HG03521 (cell line): ENCODE results near the gene SH3BP5.

Source experiments
- ATAC-seq: cut with Tn5 transposase; IDR thresholded peaks from one replicate; pipeline ENCODE4 v1.9.1; 2021; ENCODE audit warnings: mild to moderate bottlenecking, moderate library complexity; ENCODE audit not compliant: unreplicated experiment

The SH3BP5 gene

DNA sequence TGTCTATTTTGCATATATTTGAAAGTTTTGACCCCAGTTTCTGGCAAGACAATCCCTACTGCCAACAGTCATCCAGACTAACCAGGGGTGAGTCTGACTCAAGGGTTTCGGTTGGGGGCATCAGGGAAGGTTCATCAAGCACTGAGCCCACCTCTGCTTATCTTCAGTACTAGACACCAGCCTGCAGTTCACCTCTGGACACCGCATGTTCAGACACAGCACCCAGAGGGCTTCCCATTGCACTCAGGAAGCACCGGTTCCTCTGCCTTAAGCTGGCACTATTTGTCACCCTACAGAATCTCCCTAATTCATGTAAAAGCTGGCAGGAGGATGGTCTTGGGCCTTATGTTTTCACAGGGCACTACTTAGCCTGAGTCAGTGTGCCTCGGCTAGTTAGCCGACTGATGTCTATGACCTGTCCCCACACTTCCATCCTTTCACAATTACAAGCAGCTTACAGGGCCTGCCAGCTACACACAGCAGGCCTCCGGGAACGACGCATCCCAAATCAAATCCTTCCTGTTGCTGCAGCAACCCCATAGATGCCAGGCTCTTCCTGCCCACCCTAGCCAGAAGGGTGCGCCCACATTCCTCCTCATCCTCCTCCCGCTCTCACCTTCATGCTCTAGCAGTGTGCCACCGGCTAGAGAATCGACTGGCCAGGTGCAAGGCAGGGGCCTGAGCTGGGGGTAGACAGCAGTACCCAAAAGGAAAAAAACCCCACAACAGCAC lies 52.5 kb downstream of the SH3BP5 start:
- ATAC-seq, result no peak

DNA sequence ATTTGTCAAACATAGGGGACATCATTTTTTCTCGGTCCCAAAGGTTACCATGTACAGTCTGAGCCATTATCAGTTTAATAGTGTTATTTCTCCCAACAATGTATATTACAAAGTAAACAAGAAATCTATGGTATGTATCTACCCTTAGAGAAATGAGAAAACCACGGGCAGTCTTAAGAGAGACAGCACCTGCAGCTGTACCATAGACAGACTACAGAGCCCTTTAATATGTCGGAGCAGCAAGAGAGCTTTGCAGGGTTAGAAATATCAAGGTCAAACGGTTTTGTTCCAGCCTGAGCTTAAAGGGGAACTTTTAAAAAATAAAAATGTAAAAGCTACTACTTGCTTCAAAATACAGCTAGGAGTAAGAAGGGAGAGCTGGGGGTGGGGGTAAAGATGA lies 53.2 kb downstream of the SH3BP5 start:
- ATAC-seq, result no peak

DNA sequence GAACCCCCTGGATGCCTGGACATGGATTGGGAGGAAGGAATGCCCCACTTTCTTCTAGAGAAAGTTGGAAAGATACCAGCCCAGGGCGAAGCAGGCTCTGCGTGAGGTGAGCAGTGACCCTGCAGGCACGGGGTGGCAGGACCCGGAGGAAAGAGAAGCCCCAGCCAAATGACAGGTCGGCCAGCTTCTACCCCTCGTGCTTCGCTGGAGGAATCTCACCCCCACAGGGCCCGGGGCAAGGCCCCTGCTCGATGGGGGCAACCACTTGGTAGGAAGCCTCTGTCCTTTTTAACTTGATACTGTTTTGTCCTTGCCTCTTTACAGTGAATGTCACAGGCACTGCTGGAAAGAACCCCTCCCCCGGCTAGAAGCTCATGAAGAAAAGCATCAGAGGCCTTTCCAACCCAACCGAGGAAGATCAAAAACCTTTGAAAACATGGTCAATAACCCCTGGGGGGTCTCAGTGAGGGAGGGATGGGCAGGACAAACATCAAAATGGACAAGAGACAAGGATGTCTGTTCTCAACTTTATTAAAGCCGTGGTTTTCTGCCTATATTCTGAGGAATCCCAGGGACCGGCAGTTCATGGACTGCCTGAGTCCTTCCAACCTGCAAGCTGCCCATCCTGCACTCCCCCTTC lies 54.4 kb downstream of the SH3BP5 start:
- no peak for ATAC-seq

DNA sequence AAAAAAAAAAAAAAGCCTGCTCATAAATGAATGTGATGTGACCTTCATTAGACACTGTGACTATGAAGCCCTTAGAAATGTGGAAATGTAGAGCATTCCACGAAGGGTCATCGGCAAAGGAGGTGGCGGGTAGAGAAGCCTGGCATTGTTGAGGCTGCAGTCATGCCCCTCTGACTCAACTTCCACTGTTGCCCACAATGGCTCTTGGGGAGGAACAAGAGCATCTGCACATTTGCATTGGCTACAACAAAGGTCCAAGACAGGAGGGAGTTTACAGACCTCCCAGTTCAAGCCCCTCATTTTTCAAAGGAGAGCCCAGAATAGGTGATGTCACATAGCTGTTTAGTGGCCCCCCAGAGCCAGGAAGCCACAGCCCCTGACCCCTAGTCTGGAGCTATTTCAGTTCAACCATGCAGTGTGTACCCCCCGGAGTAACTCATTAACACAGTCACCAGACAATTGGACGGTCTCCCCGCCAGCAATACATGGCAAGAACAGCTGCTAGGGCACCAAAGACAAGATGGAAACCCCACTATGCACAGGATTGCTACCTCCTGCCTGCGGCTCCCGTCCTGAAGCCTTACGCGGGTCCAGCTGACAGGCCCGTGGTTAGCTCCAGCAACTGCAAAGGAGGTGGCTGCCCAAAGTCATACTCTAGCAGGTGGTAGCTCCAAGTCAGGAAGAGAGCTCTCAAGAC lies 56.2 kb downstream of the SH3BP5 start:
- no peak for ATAC-seq

DNA sequence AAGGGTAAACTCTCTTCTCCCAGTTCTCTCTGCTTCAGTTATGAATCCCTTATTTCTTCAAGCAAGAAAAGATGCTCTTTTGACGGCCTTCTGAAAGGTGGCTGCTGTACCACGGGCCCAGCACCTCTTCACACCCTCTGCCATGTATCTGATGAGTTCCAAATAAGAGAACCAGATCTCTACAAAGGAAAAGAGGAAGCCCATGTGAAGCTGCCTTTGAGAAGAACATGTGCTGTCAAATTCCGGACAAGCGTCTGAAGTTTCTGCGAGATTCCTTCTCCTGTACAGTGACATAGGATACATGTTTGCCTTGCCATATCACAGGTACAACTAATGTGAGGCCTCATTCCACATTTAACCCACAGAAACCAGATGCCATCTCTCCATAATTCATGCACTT lies 59.2 kb downstream of the SH3BP5 start:
- ATAC-seq, result no peak

DNA sequence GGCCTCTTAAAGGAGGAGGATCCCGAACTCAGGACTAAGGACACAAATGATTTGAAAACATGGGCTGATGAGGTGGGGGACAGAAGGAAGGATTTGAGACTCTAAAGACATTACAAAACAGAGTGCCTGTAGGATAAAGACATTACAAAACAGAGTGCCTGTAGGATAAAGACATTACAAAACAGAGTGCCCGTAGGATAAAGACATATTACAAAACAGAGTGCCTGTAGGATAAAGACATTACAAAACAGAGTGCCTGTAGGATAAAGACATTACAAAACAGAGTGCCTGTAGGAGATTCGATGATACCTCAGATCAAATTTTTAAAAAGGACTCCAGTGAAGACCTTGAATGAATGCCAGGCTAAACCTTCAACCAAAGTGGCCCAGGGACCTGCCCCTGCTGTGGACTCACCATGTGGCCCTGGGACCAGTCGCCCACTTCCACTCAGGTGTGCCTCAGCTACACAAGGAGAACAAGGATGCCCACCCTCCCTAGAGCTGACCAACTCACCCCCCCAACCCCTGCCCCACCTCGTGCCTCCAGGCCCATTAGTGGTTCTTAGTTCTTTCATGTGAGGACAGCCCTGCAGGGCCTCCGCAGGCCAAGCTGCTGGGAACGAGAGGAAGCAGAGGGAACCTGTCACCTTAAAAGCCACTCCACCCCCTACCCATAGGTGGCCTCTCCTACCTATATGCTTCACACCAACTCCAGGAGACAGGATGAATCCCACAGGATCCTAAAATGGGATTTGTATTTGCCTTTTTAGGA lies 59.8 kb downstream of the SH3BP5 start:
- ATAC-seq, result no peak

DNA sequence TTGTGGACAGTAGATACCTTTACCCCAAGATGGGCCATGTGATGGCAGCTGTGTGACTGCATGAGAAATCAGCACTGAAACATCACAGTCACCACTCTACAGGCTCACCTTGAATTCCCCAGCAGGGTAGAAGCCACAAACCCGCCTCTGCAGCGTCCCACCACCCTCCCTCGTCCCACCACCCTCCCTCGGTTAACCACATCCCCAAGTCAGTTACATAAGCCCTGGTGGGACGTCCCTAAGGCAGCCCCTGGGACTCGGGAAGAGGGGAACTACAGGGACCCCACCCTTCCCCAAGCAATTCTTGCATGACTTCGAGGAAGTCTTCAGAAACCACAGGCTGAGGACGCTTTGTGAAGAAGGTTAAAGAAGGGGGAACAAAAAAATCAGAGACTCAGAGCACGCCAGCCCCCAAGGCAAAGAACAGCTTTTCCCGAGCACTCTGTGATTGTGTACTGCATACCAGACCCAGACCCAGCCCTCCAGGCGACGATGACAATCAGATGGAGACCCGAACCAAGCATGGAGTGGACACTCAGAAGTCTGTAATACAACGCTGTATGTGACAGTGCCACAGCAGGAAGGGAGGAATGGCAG lies 60.5 kb downstream of the SH3BP5 start:
- peak; percentile 47 for ATAC-seq

DNA sequence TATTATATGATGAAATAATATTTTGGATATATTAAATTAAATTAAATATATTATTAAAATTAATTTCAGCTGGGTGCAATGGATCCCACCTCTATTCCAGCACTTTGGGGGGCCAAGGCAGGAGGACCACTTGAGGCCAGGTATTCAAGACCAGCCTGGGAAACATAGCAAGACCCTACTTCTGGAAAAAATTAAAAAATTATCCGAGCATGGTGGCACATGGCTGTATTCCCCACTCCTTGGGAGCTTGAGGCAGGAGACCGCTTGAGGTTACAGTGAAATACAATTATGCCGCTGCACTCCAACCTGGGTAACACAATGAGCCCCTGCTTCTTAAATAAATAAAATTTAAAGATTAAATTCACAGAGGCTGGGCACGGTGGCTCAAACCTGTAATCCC lies 61.4 kb downstream of the SH3BP5 start:
- no peak for ATAC-seq

DNA sequence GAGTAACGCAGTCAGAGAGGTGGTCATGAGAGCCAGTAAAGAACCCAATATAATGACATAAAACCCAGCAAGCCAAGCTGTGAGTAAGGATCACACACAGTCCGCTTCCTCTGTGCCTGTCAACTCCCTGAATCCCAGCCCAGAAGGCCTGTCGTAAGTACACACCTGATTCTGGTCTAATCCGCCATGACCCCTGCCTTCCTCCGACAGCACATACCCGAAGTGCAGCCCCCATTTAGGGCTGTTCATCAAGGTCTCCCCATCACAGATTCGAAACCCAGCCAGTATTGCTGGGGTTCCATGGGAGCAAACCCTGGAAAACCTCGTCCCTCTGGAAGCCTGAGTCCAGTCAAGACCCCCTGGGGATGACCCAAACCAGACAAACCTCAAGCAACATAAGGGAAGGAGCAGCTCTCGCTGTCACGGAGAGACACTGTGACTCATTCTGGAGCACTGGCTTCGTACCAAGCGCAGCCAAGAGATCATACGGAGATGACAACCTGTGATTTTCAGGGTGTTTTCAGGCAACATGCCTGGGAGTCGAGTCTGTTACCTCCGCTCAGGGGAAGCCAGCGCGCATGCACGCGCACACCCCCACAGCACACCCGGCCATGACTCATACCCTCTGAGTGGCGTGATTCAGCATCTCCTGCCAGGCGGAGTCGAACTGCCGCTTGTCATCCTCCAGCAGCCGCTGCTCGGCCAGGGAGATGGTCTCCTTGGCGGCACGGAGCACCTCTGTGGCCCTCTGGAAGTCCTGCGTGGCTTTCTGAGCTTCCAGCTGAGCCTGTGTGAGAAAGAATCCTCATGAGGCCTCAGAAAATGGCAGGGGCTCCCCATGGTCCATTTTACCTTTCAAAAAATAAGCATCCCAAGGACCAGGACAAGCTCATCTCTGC lies 63.0 kb downstream of the SH3BP5 start:
- peak; percentile 63 for ATAC-seq

DNA sequence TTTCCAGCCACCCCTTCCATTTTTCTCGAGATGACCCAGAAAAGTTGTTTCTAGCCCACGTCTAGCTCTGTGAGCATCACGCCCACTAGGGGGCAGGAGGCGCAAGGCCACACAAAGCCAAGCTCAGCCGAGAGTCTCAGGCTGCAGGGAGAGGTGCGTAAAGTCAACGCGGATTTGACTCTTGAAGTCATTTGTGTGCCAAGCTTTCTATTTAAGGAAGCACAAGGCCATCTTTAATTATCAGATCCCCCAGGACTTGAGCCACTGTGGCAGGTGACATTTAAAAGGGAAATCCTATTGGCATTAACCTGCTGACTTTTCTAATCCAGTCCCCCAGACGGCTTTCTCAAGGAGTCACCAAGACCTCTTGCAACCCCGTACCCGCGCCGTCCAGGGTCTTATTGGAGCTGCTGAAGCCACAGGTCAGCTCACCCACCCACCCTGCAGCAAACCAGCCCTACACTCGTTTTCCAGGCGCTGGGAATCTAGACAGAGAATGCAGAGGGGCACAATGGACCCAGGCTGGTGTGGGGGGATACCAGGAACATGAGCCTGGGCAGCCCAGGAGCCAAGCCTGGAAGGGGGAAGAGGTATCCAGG lies 64.3 kb downstream of the SH3BP5 start:
- ATAC-seq, result peak; percentile 40

DNA sequence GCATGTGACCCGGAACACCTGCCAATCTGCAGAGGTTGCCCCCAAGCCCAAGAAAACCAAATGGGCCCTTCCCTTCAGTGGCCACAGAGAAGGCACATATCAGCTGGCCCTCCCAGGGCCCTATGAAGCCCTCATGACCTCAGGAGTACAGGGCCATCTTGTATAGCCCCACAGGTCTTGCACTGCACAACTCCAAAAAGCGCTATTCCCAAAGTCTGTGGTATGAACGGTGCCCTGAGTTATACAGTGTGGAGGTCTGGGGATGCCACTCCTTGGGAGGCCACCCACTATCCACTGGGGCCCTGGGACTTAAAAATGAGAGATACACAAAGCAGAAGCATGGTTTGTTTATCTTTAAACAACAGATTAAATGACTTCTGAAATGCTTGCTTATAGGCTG lies 64.9 kb downstream of the SH3BP5 start:
- no peak for ATAC-seq

DNA sequence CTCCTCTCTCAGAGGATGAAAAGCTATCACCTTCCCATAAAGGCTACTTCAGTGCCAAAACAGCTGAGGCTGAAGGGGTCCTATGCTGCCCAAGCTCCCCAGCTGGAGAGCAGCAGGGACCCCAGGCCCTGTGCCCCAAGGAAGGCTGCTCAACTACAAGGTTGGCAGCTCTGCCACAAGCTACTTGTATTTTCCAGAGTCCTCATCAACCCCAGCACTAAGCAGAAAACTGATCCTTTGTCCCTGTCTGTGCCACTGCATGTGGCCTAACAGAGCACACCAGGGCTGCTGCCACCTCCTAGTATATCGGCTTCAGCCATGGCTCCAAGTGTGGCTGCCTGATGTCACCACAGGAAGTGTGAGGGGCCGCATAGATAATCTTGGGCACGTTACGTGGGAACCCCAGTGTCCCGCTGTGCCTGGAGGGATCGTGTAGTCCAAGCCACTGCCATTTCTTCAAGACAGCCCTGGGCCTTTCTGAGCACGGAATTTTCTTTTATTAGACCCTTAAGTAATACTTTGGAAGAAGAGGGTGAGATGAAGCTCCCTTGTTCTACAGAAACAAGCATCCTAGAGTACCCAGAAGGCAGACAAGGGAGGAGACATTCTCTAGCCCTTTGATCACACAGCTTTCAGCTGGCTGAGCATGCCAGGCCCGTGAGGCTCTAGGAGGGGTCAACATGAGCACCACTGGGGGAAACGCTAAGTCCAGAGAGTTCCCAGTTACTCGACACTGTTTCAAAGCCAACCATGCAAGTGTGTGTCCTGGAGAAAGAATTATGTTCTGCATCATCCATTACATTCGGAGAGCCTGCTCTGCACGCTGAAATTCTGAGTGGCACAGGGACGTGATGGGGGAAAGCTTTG lies 65.6 kb downstream of the SH3BP5 start:
- ATAC-seq, result no peak

DNA sequence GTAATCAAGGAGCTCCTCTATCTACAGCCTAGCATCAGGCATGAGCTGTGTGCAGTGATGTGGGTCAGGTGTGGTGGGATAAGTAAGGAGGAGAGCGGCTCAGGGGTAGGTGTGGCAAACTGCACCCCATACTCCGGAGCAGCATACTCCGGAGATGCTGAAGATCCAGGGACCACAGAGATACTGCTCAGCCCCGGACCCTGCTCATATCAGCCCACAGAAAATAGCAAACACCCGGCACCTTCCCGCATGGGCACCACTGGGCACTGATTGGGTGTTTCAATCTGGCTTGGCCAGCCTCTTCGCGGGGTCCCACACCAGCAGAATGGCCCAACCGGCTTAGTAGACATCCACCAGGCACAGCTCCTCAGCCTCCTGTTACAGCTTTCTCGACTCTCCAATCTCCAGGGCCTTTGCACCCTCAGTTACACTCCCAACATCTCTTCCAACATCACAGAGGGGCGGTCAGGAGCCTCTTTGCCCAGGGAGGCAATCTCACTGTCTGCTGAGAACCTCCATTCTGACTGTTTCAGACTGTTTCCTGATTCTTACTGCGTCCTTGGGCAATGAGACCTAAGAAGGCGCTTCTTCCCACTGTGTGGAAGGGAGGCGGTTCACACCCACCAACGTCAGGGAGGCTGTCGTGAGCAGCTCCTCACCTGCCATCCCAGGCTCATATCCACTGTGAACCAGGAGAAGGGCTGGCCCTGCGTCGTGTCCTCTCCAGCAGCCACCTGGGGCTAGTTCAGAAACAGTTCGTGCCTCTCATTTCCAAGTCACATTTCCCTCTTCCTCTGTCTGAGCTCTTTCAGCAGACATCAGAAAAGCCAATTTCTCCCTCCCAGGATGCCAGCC lies 66.5 kb downstream of the SH3BP5 start:
- ATAC-seq, result no peak

DNA sequence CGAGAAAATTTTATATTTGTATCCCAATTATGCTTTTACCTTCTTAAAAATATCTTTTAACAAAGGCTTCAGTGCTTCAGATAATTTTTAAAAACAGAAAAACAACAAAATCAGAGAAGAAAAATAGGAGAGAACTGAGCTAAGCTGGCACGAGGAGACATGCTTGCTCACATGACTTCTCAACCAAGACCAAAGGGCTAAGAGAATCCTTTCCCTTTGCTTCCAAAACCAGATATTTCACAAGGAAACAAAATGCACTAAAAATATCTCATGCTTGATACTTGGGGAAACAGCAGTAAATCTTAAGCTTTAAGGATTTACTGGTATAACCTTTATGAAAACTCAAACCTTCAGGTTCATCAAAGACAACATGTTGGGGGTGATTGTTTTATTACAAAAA lies 67.9 kb downstream of the SH3BP5 start:
- no peak for ATAC-seq

DNA sequence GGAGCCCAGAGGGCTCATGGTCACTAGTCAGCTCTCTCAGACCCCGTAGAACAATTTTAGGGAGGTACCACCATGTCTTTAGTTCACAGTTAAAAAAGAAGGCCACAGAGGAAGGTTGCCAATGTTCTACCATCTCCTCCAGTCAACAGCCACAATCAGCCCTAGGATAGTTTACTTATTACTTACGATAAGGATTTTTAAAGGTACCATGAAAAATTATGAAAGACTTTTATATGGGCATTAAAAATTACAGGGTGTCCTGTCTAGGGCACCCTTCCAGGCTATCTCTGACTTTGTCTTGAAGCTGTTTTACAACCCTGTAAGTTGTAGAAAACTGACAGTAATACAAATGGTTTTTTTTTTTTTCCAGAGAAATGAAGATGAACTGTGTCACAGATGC lies 68.5 kb downstream of the SH3BP5 start:
- ATAC-seq, result no peak

DNA sequence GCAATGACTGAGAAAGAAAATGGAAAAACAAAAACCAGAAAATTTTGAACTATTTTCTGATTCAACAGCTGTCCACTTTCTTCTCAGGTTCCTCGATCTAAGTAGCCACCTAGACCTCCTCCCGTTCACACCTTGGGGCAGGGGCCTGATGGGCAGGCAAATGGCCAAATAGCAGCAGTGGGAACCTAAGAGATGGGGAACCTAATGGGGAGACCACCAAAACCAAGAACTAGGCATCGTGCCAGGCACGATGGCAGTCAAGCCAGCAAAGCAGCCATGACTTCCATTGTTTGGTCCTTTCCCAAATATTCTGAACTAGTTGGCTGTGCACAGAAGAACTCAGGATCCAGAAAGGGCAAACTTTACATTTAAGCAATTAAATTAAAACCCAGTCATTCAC lies 69.3 kb downstream of the SH3BP5 start:
- ATAC-seq, result no peak

DNA sequence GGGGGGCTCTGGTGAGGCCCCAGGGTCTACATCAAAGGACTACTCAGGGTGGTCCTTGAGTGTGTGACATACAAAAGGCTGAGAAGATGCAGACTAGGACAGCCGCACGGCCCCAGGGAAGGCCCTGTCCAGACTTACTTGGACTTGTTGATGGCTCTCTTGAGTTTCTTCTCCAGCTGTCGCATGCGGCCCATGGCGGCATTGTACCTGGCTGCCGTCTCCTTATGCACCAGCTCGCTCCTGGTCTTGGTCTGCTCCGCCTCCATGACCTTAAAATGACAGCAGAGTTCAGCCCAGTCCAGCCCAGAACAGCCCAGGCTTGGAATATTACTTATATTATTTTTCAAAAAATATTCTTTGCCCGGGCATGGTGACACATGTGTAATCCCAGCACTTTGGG lies 70.4 kb downstream of the SH3BP5 start:
- ATAC-seq, result no peak

DNA sequence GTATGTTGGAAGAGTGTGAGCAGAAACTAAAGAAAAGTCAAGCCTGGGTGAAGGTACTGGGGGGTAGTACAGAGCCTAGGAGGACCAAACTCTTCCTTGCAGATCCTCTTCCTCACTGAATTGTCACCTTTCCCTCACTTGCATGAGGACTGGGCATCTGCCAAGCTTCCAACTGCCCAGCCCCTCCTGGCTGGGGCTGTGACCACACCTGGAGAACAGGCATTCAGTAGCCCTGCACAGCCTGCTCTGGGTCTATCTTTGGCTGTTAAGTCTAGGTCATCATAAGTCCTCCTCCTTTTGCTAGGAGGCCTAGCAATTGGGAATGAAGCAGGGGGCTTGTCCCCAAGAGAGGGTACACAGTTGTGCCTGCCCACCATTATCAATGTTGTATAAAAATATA lies 71.1 kb downstream of the SH3BP5 start:
- ATAC-seq, result no peak
